H1 (cell line): ENCODE results near the gene RRP1. TPM values are rescaled to one million over a fixed set of nuclear protein-coding genes. Genes with fewer than 3 reads are reported as not detected.

Source experiments
- CTCF ChIA-PET: fragments of 300-600 bp; sonication (Branson Sonifier 250); formaldehyde crosslinking; loops from one replicate; lab custom pipeline; 2021; ENCODE audit not compliant: partially characterized antibody; lab: Charles Lee
- POLR2A ChIA-PET: fragments of 300-600 bp; sonication (Branson Sonifier 250); formaldehyde crosslinking; loops from one replicate; lab custom pipeline; 2021; ENCODE audit warnings: inconsistent platforms; ENCODE audit not compliant: partially characterized antibody; lab: Charles Lee
- DNase-seq, 2 experiments: peaks; one replicate each; pipeline versions ENCODE4 v3.0.0 to v3.0.0-alpha.2; 2010 to 2022; ENCODE audit warnings: low spot score in 2 of 2, low read depth in 1 of 2, mixed read lengths in 1 of 2
- FAIRE-seq: peaks from 2 replicates; lab custom pipeline; 2011; peaks lifted over from hg19 to GRCh38; lab: Jason Lieb, UNC
- H2AFZ ChIP-seq: 2 replicates; pipeline ENCODE4 v1.8.1; 2012; ENCODE audit warnings: low read length, inconsistent platforms
- H2AK5ac ChIP-seq: 2 replicates; pipeline ENCODE4 v1.6.1; 2013; ENCODE audit warnings: low read depth, low read length
- H2BK120ac ChIP-seq: replicated peaks from 2 replicates; pipeline ENCODE3; 2013; ENCODE audit warnings: low read depth, low read length, inconsistent platforms
- H2BK12ac ChIP-seq: 2 replicates; pipeline ENCODE4 v1.6.1; 2013; ENCODE audit warnings: low read depth, low read length
- H2BK15ac ChIP-seq: 2 replicates; pipeline ENCODE4 v1.6.1; 2013; ENCODE audit warnings: low read length
- H2BK20ac ChIP-seq: 2 replicates; pipeline ENCODE4 v1.6.1; 2013; ENCODE audit warnings: low read length
- H2BK5ac ChIP-seq: 2 replicates; pipeline ENCODE4 v1.6.1; 2013; ENCODE audit warnings: low read depth, low read length
- H3K14ac ChIP-seq: 2 replicates; pipeline ENCODE4 v1.6.1; 2013; ENCODE audit warnings: inconsistent platforms; ENCODE audit not compliant: insufficient read length
- H3K18ac ChIP-seq: 2 replicates; pipeline ENCODE4 v1.6.1; 2013; ENCODE audit warnings: low read length; ENCODE audit errors: extremely low read depth
- H3K23ac ChIP-seq: 2 replicates; pipeline ENCODE4 v1.6.1; 2013; ENCODE audit warnings: inconsistent platforms; ENCODE audit not compliant: insufficient read length
- H3K23me2 ChIP-seq: 2 replicates; pipeline ENCODE4 v1.6.1; 2013; ENCODE audit warnings: low read depth, low read length
- H3K27ac ChIP-seq: 2 replicates; pipeline ENCODE4 v1.6.1; 2011; ENCODE audit warnings: low read depth, low read length, inconsistent platforms
- H3K27me3 ChIP-seq, 4 experiments: replicated peaks in 1 of 4; 1 replicate in 1 of 4; 2 replicates in 3 of 4; pipeline versions ENCODE4 v1.6.1 to v1.8.1; 2011 to 2013; ENCODE audit warnings: low read length in 3 of 4, mild to moderate bottlenecking in 3 of 4, inconsistent platforms in 2 of 4, mixed read lengths in 2 of 4, moderate library complexity in 1 of 4; ENCODE audit not compliant: control insufficient read depth in 3 of 4, insufficient read depth in 3 of 4; ENCODE audit errors: extremely low read depth in 1 of 4
- H3K36me3 ChIP-seq, 4 experiments: 2 replicates each; pipeline versions ENCODE4 v1.6.1 to v1.8.1; 2011 to 2013; ENCODE audit warnings: mild to moderate bottlenecking in 4 of 4, low read length in 3 of 4, moderate library complexity in 2 of 4, control low read depth in 1 of 4, inconsistent platforms in 1 of 4; ENCODE audit not compliant: insufficient read depth in 4 of 4, control insufficient read depth in 2 of 4
- H3K4ac ChIP-seq: replicated peaks from 2 replicates; pipeline ENCODE3; 2013; ENCODE audit warnings: low read length, low read depth, mixed read lengths, inconsistent platforms; ENCODE audit not compliant: insufficient read length
- H3K4me1 ChIP-seq, 4 experiments: replicated peaks in 1 of 4; 1 replicate in 1 of 4; 2 replicates in 3 of 4; pipeline versions ENCODE4 v1.6.1 to v1.8.1; 2011 to 2013; ENCODE audit warnings: low read length in 3 of 4, inconsistent platforms in 2 of 4, mixed read lengths in 1 of 4; ENCODE audit not compliant: insufficient read depth in 4 of 4, control insufficient read depth in 3 of 4
- H3K4me2 ChIP-seq, 2 experiments: 2 replicates each; pipeline versions ENCODE4 v1.6.1 to v1.8.1; 2011 to 2013; ENCODE audit warnings: low read depth in 2 of 2, low read length in 2 of 2, control low read depth in 1 of 2, inconsistent platforms in 1 of 2, mild to moderate bottlenecking in 1 of 2; ENCODE audit not compliant: insufficient read depth in 1 of 2
- H3K4me3 ChIP-seq, 4 experiments: fragments of 200-600, 300-600 bp in 1 of 4; sonication (generic), shearing (Covaris generic), sonication (Bioruptor Twin) in 1 of 4; 2 replicates each; pipeline versions ENCODE4 v1.5.1 to v1.8.1; 2011 to 2016; ENCODE audit warnings: low read length in 4 of 4, low read depth in 3 of 4, control low read depth in 2 of 4, inconsistent platforms in 2 of 4, mild to moderate bottlenecking in 2 of 4, mixed read lengths in 1 of 4, moderate library complexity in 1 of 4; ENCODE audit not compliant: insufficient read depth in 2 of 4; ENCODE audit errors: extremely low read depth in 1 of 4
- H3K56ac ChIP-seq: replicated peaks from 2 replicates; pipeline ENCODE3; 2013; ENCODE audit warnings: low read depth, mild to moderate bottlenecking, mixed read lengths, low read length, inconsistent platforms; ENCODE audit not compliant: insufficient read length
- H3K79me1 ChIP-seq: 2 replicates; pipeline ENCODE4 v1.6.1; 2013; ENCODE audit warnings: low read depth, low read length, control low read depth
- H3K79me2 ChIP-seq, 2 experiments: 2 replicates each; pipeline versions ENCODE4 v1.6.1 to v1.8.1; 2012 to 2013; ENCODE audit warnings: low read length in 2 of 2, mild to moderate bottlenecking in 2 of 2, inconsistent platforms in 1 of 2; ENCODE audit not compliant: insufficient read depth in 2 of 2, control insufficient read depth in 1 of 2
- H3K9ac ChIP-seq, 4 experiments: replicated peaks in 1 of 4; 1 replicate in 1 of 4; 2 replicates in 3 of 4; pipeline versions ENCODE4 v1.6.1 to v1.8.1; 2011 to 2013; ENCODE audit warnings: low read depth in 3 of 4, low read length in 3 of 4, control low read depth in 2 of 4, mild to moderate bottlenecking in 2 of 4, moderate library complexity in 2 of 4, inconsistent platforms in 1 of 4; ENCODE audit errors: extremely low read depth in 1 of 4
- H3K9me3 ChIP-seq, 2 experiments: 2 replicates each; pipeline versions ENCODE4 v1.6.1 to v1.8.1; 2012 to 2013; ENCODE audit warnings: mild to moderate bottlenecking in 2 of 2, moderate library complexity in 2 of 2, control low read depth in 1 of 2, inconsistent platforms in 1 of 2, low read depth in 1 of 2, low read length in 1 of 2, mixed read lengths in 1 of 2; ENCODE audit not compliant: insufficient read depth in 2 of 2
- H4K20me1 ChIP-seq, 2 experiments: replicated peaks in 1 of 2; 2 replicates each; pipeline versions ENCODE3 to v1.8.1; 2011 to 2013; ENCODE audit warnings: inconsistent platforms in 2 of 2, low read length in 2 of 2, mild to moderate bottlenecking in 1 of 2; ENCODE audit not compliant: insufficient read depth in 2 of 2, control insufficient read depth in 1 of 2
- H4K5ac ChIP-seq: 2 replicates; pipeline ENCODE4 v1.6.1; 2013; ENCODE audit warnings: low read length, low read depth, mixed read lengths, inconsistent platforms; ENCODE audit not compliant: insufficient read length
- H4K8ac ChIP-seq: 2 replicates; pipeline ENCODE4 v1.8.0; 2013; ENCODE audit warnings: mild to moderate bottlenecking, moderate library complexity, low read length, inconsistent platforms; ENCODE audit not compliant: insufficient read depth; ENCODE audit errors: extremely low read depth
- H4K91ac ChIP-seq: replicated peaks from 2 replicates; pipeline ENCODE3; 2013; ENCODE audit warnings: low read length, mixed read lengths, inconsistent platforms; ENCODE audit not compliant: insufficient read length
- RBBP5 ChIP-seq: IDR thresholded peaks from 2 replicates; pipeline ENCODE4 v1.7.1; 2012; ENCODE audit warnings: low read depth, mild to moderate bottlenecking, inconsistent platforms, low read length, moderate library complexity, borderline replicate concordance
- WGBS, 2 experiments: shearing (Covaris generic) in 1 of 2; methylation state at CpG; one replicate each; pipeline versions ENCODE4 v1.1.6 to v1.1.7; 2013 to 2015; ENCODE audit warnings: low lambda C conversion rate in 2 of 2, mixed read lengths in 2 of 2, inconsistent platforms in 1 of 2, low coverage in 1 of 2, missing lambda C conversion rate in 1 of 2; ENCODE audit not compliant: insufficient replicate concordance in 2 of 2, insufficient coverage in 1 of 2, insufficient read length in 1 of 2; ENCODE audit errors: extremely low coverage in 1 of 2, missing lambda C conversion rate in 1 of 2; 5-methylcytosine and 5-hydroxymethylcytosine counted together
- polyA plus RNA-seq, 7 experiments: library from polyadenylated mRNA; depleted of rRNA in 3 of 7; stranded (reverse) in 5 of 7; unstranded in 2 of 7; fragments of >200 nt in 5 of 7; fragments of 200-250 nt in 2 of 7; gene quantifications; 1 replicate in 5 of 7; 2 replicates in 1 of 7; 4 replicates in 1 of 7; pipeline versions ENCODE4 v1.2.1 to v1.2.3, GENCODE V29; 2011 to 2013; ENCODE audit warnings: missing spikeins in 2 of 7, mixed read lengths in 2 of 7
- total RNA-seq: library from RNA; stranded (reverse); fragmentation: NEBNext Ultra II Directional; extraction: Animal tissue kit (Norgen Biotek cat#: 25700); gene quantifications from 2 replicates; pipeline ENCODE4 v1.2.1, GENCODE V29; 2021

RRP1 gene
- total and polyA plus RNA-seq, 2 of the 8 experiments (the other 6 are each of a cell fraction or from before 2014, with no cell fraction given): 11.6 to 55.2 TPM

- no peak for FAIRE-seq
- no peak for TF ChIP-seq RBBP5
Observed at GRCh38 chr21:43815991-43816390, 26.6 kb downstream of the RRP1 start.

More at GRCh38 chr21:43815991-43816390, 26.6 kb downstream of the RRP1 start:
- H2BK20ac ChIP-seq: 0 out of 2 replicates have a peak overlapping the region, but pooled peaks have one; percentile 32
- no peak overlapping the region for H2BK120ac ChIP-seq
- 90% methylated on average over 14 of the region's 15 CpGs; no CpG with 5 or more reads in 1 of the 2 experiments for WGBS, 2 experiments
- H3K56ac ChIP-seq: no peak overlapping the region
- H2BK12ac ChIP-seq: peak overlapping the region; percentile 29; the same call in 1 of the 2 replicates
- peak overlapping the region; percentile 48; the same call in 1 of the 2 replicates for H2BK5ac ChIP-seq
- DNase-seq: no peak
- H3K79me2 ChIP-seq: no peaks in the 10 kb centered on the region
- H3K4me3 ChIP-seq: no peak overlapping the region
- H3K18ac ChIP-seq: no peak overlapping the region
- peaks cover 0 to 6% of the 10 kb centered on the region in 2 experiments; a peak in 1 of 4 replicates for H3K9me3 ChIP-seq
- H3K14ac ChIP-seq: no peak overlapping the region
- no peak overlapping the region for H3K4me2 ChIP-seq
- no peak overlapping the region for H4K5ac ChIP-seq
- no peak overlapping the region for H3K27ac ChIP-seq
- H3K27me3 ChIP-seq: no peaks in the 10 kb centered on the region
- H3K4ac ChIP-seq: no peak overlapping the region
- ChIA-PET CTCF (interaction anchor here (0.7 to 4.1 kb wide), 13 partner anchors 11 to 169 kb away, joined by 3 to 42 read pairs (median 3); no protein-coding TSS in a partner anchor), POLR2A (interaction anchor here (0.7 to 0.9 kb wide), 2 partner anchors 9 to 12 kb away, joined by 3 to 4 read pairs; no protein-coding TSS in a partner anchor)
- H3K23me2 ChIP-seq: peaks cover 2% of the 10 kb centered on the region; the same call in 1 of the 2 replicates
- H3K23ac ChIP-seq: no peak overlapping the region
- H4K91ac ChIP-seq: peak overlapping the region; percentile 65
- H3K9ac ChIP-seq: no peak overlapping the region
- no peak overlapping the region for H2AK5ac ChIP-seq
- H2BK15ac ChIP-seq: no peak overlapping the region
- H2AFZ ChIP-seq: no peak overlapping the region
- no peaks in the 10 kb centered on the region for H3K36me3 ChIP-seq
- H4K20me1 ChIP-seq: peaks cover 1 to 2% of the 10 kb centered on the region in 2 experiments
- no peaks in the 10 kb centered on the region for H3K79me1 ChIP-seq
- H3K4me1 ChIP-seq: peaks cover 0 to 13% (median 11%) of the 10 kb centered on the region in 4 experiments; a peak in 6 of 7 replicates
- no peak overlapping the region for H4K8ac ChIP-seq
